C4-2B (cell line): ENCODE results near the gene SMIM35.

Experiments
- ZFX ChIP-seq: fragments of 450-650 bp; IDR thresholded peaks from 2 replicates; pipeline ENCODE4 v1.6.1; 2017
- TF ChIP-seq, protein P1 (sequence below): fragments of 450-650 bp; conservative IDR thresholded peaks from 2 replicates; pipeline ENCODE4 v1.5.1; 2017; ENCODE audit warnings: mild to moderate bottlenecking

DNA sequence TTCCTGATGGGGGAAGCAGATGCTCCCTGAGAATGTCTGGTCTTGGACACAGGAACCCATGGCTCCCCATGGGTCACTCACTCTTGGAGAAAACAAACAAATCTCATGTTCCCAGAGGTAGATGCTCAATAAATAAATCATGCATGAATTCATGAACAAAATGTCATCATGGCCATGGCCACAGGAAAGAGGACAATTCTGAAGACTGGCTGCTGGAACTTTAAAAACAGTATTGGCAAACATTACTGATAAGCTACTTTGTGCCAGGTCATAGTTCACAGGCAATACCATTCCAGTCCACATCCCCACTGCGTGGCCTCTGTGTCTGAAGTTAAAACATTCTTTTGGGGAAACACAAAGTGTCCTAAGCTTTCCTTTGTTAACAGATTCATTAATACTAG lies 9.2 kb upstream of the SMIM35 start:
- TF ChIP-seq, protein P1, sequence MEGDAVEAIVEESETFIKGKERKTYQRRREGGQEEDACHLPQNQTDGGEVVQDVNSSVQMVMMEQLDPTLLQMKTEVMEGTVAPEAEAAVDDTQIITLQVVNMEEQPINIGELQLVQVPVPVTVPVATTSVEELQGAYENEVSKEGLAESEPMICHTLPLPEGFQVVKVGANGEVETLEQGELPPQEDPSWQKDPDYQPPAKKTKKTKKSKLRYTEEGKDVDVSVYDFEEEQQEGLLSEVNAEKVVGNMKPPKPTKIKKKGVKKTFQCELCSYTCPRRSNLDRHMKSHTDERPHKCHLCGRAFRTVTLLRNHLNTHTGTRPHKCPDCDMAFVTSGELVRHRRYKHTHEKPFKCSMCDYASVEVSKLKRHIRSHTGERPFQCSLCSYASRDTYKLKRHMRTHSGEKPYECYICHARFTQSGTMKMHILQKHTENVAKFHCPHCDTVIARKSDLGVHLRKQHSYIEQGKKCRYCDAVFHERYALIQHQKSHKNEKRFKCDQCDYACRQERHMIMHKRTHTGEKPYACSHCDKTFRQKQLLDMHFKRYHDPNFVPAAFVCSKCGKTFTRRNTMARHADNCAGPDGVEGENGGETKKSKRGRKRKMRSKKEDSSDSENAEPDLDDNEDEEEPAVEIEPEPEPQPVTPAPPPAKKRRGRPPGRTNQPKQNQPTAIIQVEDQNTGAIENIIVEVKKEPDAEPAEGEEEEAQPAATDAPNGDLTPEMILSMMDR, result no peak
- TF ChIP-seq ZFX, result no peak
